ENCODE results near the gene NDRG4.

The NDRG4 gene

GRCh38 chr16:58510776-58511628 is 11.1 kb downstream of the NDRG4 start:
- DNase-seq, result no peak

GRCh38 chr16:58511933-58512815 is 12.2 kb downstream of the NDRG4 start:
- DNase-seq, result peak; percentile 88

- DNase-seq, result no peak
These were observed 13.9 kb downstream of the NDRG4 start for GRCh38 chr16:58513874-58514273.

- DNase-seq, result peak; percentile 52
These were observed 15.4 kb downstream of the NDRG4 start, which contains the start of gene SETD6 for GRCh38 chr16:58515125-58515870. Gene SETD6, plus strand, starts transcription at chr16:58515517. Its CDS starts 21 bp downstream, at chr16:58515538.

- DNase-seq, result peak; percentile 42
These were observed 16.2 kb downstream of the NDRG4 start for GRCh38 chr16:58515871-58516767.

- DNase-seq, result no peak
These were observed 16.8 kb downstream of the NDRG4 start for GRCh38 chr16:58516768-58517107.

GRCh38 chr16:58518083-58518979 is 18.4 kb downstream of the NDRG4 start:
- no peak for DNase-seq

- no peak for DNase-seq
These were observed 19.0 kb downstream of the NDRG4 start for GRCh38 chr16:58518980-58519368.

- no peak for DNase-seq
These were observed 19.8 kb downstream of the NDRG4 start for GRCh38 chr16:58519707-58520106.

GRCh38 chr16:58530179-58530578 is 30.2 kb downstream of the NDRG4 start:
- DNase-seq, result no peak

- DNase-seq, result no peak
These were observed 32.5 kb downstream of the NDRG4 start for GRCh38 chr16:58532414-58532813.

GRCh38 chr16:58533751-58534470 is 34.0 kb downstream of the NDRG4 start:
- no peak for DNase-seq

- no peak for DNase-seq
These were observed 35.2 kb downstream of the NDRG4 start for GRCh38 chr16:58535100-58535499.

GRCh38 chr16:58536278-58536677 is 36.3 kb downstream of the NDRG4 start:
- no peak for DNase-seq

GRCh38 chr16:58537124-58537906 is 37.4 kb downstream of the NDRG4 start:
- DNase-seq, result no peak

- DNase-seq, result no peak
These were observed 41.8 kb downstream of the NDRG4 start for GRCh38 chr16:58541711-58542110.

GRCh38 chr16:58542291-58542690 is 42.3 kb downstream of the NDRG4 start:
- DNase-seq, result no peak

GRCh38 chr16:58543685-58544084 is 43.7 kb downstream of the NDRG4 start:
- no peak for DNase-seq

GRCh38 chr16:58548378-58548777 is 48.4 kb downstream of the NDRG4 start:
- DNase-seq, result no peak

Measured in activated CD4-positive, alpha-beta T cell treated with anti-CD3 and anti-CD28 coated beads, Interleukin-2, amount 50 U/mL, for 1 hour (primary cell).